OCI-LY1 (cell line): ENCODE measurements around the gene CRHR1.

Source experiments
- H2AFZ ChIP-seq: fragments of 200-600 bp; sonication (generic), shearing (Covaris generic); 2 replicates; pipeline ENCODE4 v1.6.0; 2014; ENCODE audit warnings: antibody characterized with exemption, mild to moderate bottlenecking, low read length
- H3F3A ChIP-seq: fragments of 200-600 bp; sonication (generic), shearing (Covaris generic); 2 replicates; pipeline ENCODE4 v1.6.0; 2014; ENCODE audit warnings: mild to moderate bottlenecking, antibody characterized with exemption, low read length, moderate library complexity; ENCODE audit not compliant: insufficient read depth
- H3K27ac ChIP-seq: fragments of 200-600 bp; sonication (generic); 2 replicates; pipeline ENCODE4 v1.5.1; 2014; ENCODE audit warnings: low read length, mixed run types, mild to moderate bottlenecking, low read depth; ENCODE audit not compliant: poor library complexity, severe bottlenecking
- H3K27me3 ChIP-seq: fragments of 200-600 bp; sonication (generic); 2 replicates; pipeline ENCODE4 v1.6.0; 2014; ENCODE audit warnings: antibody characterized with exemption, mild to moderate bottlenecking, low read length, moderate library complexity; ENCODE audit not compliant: insufficient read depth
- H3K36me3 ChIP-seq: fragments of 200-600 bp; sonication (generic); 2 replicates; pipeline ENCODE4 v1.6.1; 2014; ENCODE audit warnings: mild to moderate bottlenecking, antibody characterized with exemption, low read length, moderate library complexity, mixed read lengths; ENCODE audit not compliant: insufficient read depth
- H3K4me1 ChIP-seq: fragments of 200-600 bp; sonication (generic); 2 replicates; pipeline ENCODE4 v1.5.1; 2014; ENCODE audit warnings: mild to moderate bottlenecking, low read length, moderate library complexity; ENCODE audit not compliant: insufficient read depth, severe bottlenecking
- H3K4me2 ChIP-seq: fragments of 200-600 bp; sonication (generic), shearing (Covaris generic); 2 replicates; pipeline ENCODE4 v1.6.1; 2014; ENCODE audit warnings: low read length
- H3K4me3 ChIP-seq: fragments of 200-600 bp; sonication (generic); 2 replicates; pipeline ENCODE4 v1.5.1; 2014; ENCODE audit warnings: low read length, low read depth, mild to moderate bottlenecking, mixed read lengths; ENCODE audit not compliant: poor library complexity, severe bottlenecking
- H3K79me2 ChIP-seq: fragments of 200-600 bp; shearing (Covaris generic); 2 replicates; pipeline ENCODE4 v1.6.1; 2016; ENCODE audit warnings: mixed run types, low read length, mixed read lengths; ENCODE audit not compliant: insufficient read depth
- H3K9ac ChIP-seq: fragments of 200-600 bp; sonication (generic), shearing (Covaris generic); 2 replicates; pipeline ENCODE4 v1.6.1; 2014; ENCODE audit warnings: mild to moderate bottlenecking, low read length, mixed read lengths
- H3K9me2 ChIP-seq: fragments of 200-600 bp; sonication (generic), shearing (Covaris generic); 2 replicates; pipeline ENCODE4 v1.6.1; 2014; ENCODE audit warnings: low read depth, mild to moderate bottlenecking, low read length, mixed read lengths
- H3K9me3 ChIP-seq: fragments of 200-600 bp; shearing (Covaris generic); 2 replicates; pipeline ENCODE4 v1.6.1; 2014; ENCODE audit warnings: low read length, mixed read lengths
- H4K20me1 ChIP-seq: fragments of 200-600 bp; sonication (generic), shearing (Covaris generic); 2 replicates; pipeline ENCODE4 v1.6.0; 2016; ENCODE audit warnings: mild to moderate bottlenecking, low read length; ENCODE audit not compliant: insufficient read depth
- EZH2 ChIP-seq: fragments of 200-600 bp; sonication (generic), shearing (Covaris generic); IDR thresholded peaks from 2 replicates; pipeline ENCODE4 v1.8.0; 2017; ENCODE audit warnings: borderline replicate concordance, mixed run types, mild to moderate bottlenecking, antibody characterized with exemption, low read length, moderate library complexity, mixed read lengths
- TF ChIP-seq, protein P1 (sequence below): fragments of 200-600 bp; sonication (generic), shearing (Covaris generic); IDR thresholded peaks from 2 replicates; pipeline ENCODE4 v1.5.1; 2017; ENCODE audit warnings: mild to moderate bottlenecking, antibody characterized with exemption, low read length, moderate library complexity, mixed read lengths

CRHR1 gene

DNA sequence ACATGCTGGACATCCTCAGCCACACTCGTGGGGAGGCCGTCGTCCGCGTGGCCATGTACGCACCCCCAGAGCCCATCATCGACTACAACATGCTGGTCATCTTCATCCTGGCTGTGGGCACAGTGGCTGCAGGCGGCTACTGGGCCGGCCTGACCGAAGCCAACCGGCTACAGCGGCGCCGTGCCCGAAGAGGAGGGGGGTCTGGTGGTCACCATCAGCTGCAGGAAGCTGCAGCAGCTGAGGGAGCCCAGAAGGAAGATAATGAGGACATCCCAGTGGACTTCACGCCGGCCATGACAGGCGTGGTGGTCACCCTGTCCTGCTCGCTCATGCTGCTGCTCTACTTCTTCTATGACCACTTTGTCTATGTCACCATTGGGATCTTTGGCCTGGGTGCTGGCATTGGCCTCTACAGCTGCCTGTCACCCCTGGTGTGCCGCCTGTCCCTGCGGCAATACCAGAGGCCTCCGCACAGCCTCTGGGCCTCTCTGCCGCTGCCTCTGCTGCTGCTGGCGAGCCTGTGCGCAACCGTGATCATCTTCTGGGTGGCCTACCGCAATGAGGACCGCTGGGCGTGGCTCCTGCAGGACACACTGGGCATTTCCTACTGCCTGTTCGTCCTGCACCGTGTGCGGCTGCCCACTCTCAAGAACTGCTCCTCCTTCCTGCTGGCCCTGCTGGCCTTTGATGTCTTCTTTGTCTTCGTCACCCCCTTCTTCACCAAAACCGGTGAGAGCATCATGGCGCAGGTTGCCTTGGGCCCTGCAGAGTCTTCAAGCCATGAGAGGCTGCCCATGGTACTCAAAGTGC, 61.5 kb downstream of the CRHR1 start:
- Histone ChIP-seq H3K4me2 (no peak overlapping the region), H2AFZ (no peak overlapping the region), H3K9me2 (no peaks in the 10 kb centered on the region), H3K27ac (no peak overlapping the region), H4K20me1 (no peaks in the 10 kb centered on the region), H3K36me3 (no peaks in the 10 kb centered on the region), H3F3A (no peaks in the 10 kb centered on the region), H3K9me3 (no peaks in the 10 kb centered on the region), H3K4me1 (no peaks in the 10 kb centered on the region), H3K79me2 (no peaks in the 10 kb centered on the region), H3K9ac (no peak overlapping the region), H3K4me3 (no peak overlapping the region), H3K27me3 (no peaks in the 10 kb centered on the region)
- no peak for TF ChIP-seq EZH2
- TF ChIP-seq, protein P1, sequence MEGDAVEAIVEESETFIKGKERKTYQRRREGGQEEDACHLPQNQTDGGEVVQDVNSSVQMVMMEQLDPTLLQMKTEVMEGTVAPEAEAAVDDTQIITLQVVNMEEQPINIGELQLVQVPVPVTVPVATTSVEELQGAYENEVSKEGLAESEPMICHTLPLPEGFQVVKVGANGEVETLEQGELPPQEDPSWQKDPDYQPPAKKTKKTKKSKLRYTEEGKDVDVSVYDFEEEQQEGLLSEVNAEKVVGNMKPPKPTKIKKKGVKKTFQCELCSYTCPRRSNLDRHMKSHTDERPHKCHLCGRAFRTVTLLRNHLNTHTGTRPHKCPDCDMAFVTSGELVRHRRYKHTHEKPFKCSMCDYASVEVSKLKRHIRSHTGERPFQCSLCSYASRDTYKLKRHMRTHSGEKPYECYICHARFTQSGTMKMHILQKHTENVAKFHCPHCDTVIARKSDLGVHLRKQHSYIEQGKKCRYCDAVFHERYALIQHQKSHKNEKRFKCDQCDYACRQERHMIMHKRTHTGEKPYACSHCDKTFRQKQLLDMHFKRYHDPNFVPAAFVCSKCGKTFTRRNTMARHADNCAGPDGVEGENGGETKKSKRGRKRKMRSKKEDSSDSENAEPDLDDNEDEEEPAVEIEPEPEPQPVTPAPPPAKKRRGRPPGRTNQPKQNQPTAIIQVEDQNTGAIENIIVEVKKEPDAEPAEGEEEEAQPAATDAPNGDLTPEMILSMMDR = no peak

- Histone ChIP-seq H3K9me2 (no peaks in the 10 kb centered on the region), H3F3A (no peaks in the 10 kb centered on the region), H3K36me3 (no peaks in the 10 kb centered on the region), H3K4me3 (no peak overlapping the region), H3K4me2 (no peak overlapping the region), H2AFZ (no peak overlapping the region), H3K27ac (no peak overlapping the region), H3K9me3 (no peaks in the 10 kb centered on the region), H4K20me1 (no peaks in the 10 kb centered on the region), H3K79me2 (no peaks in the 10 kb centered on the region), H3K4me1 (no peaks in the 10 kb centered on the region), H3K9ac (no peak overlapping the region), H3K27me3 (no peaks in the 10 kb centered on the region)
- TF ChIP-seq, protein P1 = no peak
- no peak for TF ChIP-seq EZH2
Observed at GRCh38 chr17:45846223-45846622, 62.1 kb downstream of the CRHR1 start.

- Histone ChIP-seq H3K4me2 (no peak overlapping the region), H4K20me1 (no peaks in the 10 kb centered on the region), H3K36me3 (no peaks in the 10 kb centered on the region), H3F3A (no peaks in the 10 kb centered on the region), H3K9me2 (no peaks in the 10 kb centered on the region), H3K4me3 (no peak overlapping the region), H3K9me3 (no peaks in the 10 kb centered on the region), H3K27ac (no peak overlapping the region), H2AFZ (no peak overlapping the region), H3K27me3 (no peaks in the 10 kb centered on the region), H3K9ac (no peak overlapping the region), H3K4me1 (no peaks in the 10 kb centered on the region), H3K79me2 (no peaks in the 10 kb centered on the region)
- TF ChIP-seq EZH2 = no peak
- TF ChIP-seq, protein P1 = no peak
Observed at GRCh38 chr17:45846646-45847045, 62.5 kb downstream of the CRHR1 start.
